ENCODE data around the gene TMEM52.

TMEM52 gene

DNA sequence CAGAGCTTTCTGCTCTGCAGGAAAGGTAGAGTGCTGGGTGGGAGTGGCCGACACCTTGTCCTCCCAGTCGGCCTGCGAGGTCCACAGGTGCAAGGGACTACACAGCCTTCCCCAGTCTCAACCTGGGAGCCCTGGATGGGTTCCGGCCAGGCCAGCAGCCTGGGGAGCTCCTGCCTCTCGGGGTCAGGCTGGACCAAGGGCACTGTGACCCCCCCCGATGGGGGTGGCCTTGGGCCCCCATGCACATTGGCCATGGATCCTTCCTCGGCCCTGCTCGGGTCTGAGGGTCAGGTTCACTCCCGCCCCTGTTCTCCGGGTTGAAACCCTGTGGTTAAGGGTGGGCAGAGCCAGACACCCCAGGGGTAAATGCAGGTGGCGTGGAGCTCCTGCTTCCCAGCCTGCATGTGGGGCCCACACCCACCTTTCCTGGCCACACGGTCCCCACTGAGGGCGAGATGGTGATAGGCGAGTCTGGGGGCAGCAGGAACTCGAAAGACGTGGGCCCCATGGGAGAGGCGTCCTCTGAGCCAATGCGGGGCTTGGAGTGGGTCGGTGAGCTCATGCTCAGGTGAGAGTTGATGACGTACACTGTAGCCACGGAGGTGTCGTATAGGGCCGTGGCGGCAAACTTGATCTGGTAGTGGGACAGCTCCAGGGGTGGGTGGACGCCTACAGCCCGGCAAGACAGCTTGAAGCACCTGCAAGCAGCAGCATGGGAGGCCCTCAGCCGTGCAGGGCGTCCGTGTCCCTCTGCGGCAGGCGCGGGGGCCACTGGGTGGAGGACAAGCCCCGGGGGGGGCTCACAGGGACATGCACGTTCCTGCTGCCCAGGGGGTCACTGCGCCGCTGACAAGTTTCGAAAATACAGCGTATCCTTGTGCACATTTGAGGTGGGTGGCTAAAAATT lies 10.8 kb upstream of the TMEM52 start:
- TF ChIP-seq BACH2 (CRISPR knock-in tag; IDR thresholded peaks at IDR 0.05; ENCODE audit: borderline replicate concordance) (no peak), ZNF8 (CRISPR knock-in tag; IDR thresholded peaks at IDR 0.05) (no peak), PPARA (CRISPR knock-in tag; IDR thresholded peaks at IDR 0.05; ENCODE audit: borderline replicate concordance) (no peak), TCF4 (CRISPR knock-in tag; IDR thresholded peaks at IDR 0.05; ENCODE audit: borderline replicate concordance) (no peak), ESRRG (CRISPR knock-in tag; IDR thresholded peaks at IDR 0.05) (no peak), ZFP3 (CRISPR knock-in tag; IDR thresholded peaks at IDR 0.05) (no peak), ARNTL (CRISPR knock-in tag; IDR thresholded peaks at IDR 0.05; ENCODE audit: borderline replicate concordance, low read depth) (no peak), ISL1 (CRISPR knock-in tag; IDR thresholded peaks at IDR 0.05) (no peak), SNAI2 (CRISPR knock-in tag; IDR thresholded peaks at IDR 0.05) (no peak), POU6F1 (CRISPR knock-in tag; IDR thresholded peaks at IDR 0.05; ENCODE audit: borderline replicate concordance, low read depth) (no peak), TSHZ2 (CRISPR knock-in tag; IDR thresholded peaks at IDR 0.05) (no peak), CSDC2 (CRISPR knock-in tag; IDR thresholded peaks at IDR 0.05) (no peak)
- TF ChIP-seq, protein P1, sequence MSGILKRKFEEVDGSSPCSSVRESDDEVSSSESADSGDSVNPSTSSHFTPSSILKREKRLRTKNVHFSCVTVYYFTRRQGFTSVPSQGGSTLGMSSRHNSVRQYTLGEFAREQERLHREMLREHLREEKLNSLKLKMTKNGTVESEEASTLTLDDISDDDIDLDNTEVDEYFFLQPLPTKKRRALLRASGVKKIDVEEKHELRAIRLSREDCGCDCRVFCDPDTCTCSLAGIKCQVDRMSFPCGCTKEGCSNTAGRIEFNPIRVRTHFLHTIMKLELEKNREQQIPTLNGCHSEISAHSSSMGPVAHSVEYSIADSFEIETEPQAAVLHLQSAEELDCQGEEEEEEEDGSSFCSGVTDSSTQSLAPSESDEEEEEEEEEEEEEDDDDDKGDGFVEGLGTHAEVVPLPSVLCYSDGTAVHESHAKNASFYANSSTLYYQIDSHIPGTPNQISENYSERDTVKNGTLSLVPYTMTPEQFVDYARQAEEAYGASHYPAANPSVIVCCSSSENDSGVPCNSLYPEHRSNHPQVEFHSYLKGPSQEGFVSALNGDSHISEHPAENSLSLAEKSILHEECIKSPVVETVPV (CRISPR knock-in tag; IDR thresholded peaks at IDR 0.05) = no peak
- TF ChIP-seq, protein P2, sequence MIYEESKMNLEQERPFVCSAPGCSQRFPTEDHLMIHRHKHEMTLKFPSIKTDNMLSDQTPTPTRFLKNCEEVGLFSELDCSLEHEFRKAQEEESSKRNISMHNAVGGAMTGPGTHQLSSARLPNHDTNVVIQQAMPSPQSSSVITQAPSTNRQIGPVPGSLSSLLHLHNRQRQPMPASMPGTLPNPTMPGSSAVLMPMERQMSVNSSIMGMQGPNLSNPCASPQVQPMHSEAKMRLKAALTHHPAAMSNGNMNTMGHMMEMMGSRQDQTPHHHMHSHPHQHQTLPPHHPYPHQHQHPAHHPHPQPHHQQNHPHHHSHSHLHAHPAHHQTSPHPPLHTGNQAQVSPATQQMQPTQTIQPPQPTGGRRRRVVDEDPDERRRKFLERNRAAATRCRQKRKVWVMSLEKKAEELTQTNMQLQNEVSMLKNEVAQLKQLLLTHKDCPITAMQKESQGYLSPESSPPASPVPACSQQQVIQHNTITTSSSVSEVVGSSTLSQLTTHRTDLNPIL (CRISPR knock-in tag; IDR thresholded peaks at IDR 0.05; ENCODE audit: low read depth) = no peak
- ATAC-seq = no peak

DNA sequence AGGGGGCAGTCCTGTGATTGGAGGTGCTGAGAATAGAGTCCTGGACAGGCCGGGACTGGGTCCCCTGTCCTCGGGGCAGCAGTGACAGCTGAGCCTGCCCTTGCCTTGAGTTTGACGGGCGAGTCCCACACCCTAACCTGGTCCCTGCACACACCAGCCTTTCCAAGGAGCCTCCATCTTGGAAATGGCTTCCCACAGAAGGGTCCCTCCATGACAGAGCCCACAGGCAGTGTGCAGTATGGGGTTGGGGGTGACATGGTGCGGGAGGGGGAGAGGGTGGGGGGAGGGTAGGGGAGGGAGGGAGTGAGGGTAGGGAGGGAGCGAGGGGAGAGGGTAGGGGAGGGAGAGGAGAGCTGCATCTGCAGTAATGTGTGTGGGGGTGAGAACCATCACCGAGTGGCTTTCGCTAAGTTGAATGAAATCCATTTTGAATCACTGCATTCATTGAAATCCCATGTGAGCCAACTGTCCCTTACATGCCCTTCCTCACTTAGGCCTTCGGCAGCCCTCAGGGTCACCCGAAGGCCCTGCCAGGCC lies 10.1 kb upstream of the TMEM52 start:
- TF ChIP-seq ISL1 (CRISPR knock-in tag; IDR thresholded peaks at IDR 0.05) (no peak), ZFP30 (CRISPR knock-in tag; IDR thresholded peaks at IDR 0.05) (no peak), ZNF8 (CRISPR knock-in tag; IDR thresholded peaks at IDR 0.05) (no peak), POU6F1 (CRISPR knock-in tag; IDR thresholded peaks at IDR 0.05; ENCODE audit: borderline replicate concordance, low read depth) (no peak), PPARA (CRISPR knock-in tag; IDR thresholded peaks at IDR 0.05; ENCODE audit: borderline replicate concordance) (no peak), SNAI2 (CRISPR knock-in tag; IDR thresholded peaks at IDR 0.05) (no peak), ARNTL (CRISPR knock-in tag; IDR thresholded peaks at IDR 0.05; ENCODE audit: borderline replicate concordance, low read depth) (no peak), TOX (CRISPR knock-in tag; IDR thresholded peaks at IDR 0.05; ENCODE audit: borderline replicate concordance) (no peak), ESRRG (CRISPR knock-in tag; IDR thresholded peaks at IDR 0.05) (no peak), ZNF565 (CRISPR knock-in tag; conservative IDR thresholded peaks at IDR 0.05; ENCODE audit: low read depth) (no peak), TSHZ2 (CRISPR knock-in tag; IDR thresholded peaks at IDR 0.05) (no peak), RARB (CRISPR knock-in tag; IDR thresholded peaks at IDR 0.05) (no peak), BACH2 (CRISPR knock-in tag; IDR thresholded peaks at IDR 0.05; ENCODE audit: borderline replicate concordance) (no peak), ZC3H10 (CRISPR knock-in tag; IDR thresholded peaks at IDR 0.05) (no peak)
- TF ChIP-seq, protein P1 (CRISPR knock-in tag; IDR thresholded peaks at IDR 0.05) = no peak
- TF ChIP-seq, protein P2 (CRISPR knock-in tag; IDR thresholded peaks at IDR 0.05; ENCODE audit: low read depth) = no peak

More for the DNA sequence above, 10.1 kb upstream of the TMEM52 start:
- ATAC-seq = no peak

Data from SK-N-SH treated with all-trans-retinoic acid at 6 μM for 48 hours (cell line).